ENCODE results near the gene NADK2. TPM values are rescaled to one million over a fixed set of nuclear protein-coding genes. Genes with fewer than 3 reads are reported as not detected.

The NADK2 gene
- total RNA-seq, 2 experiments from 2014 or later, result 23.8 to 37.5 TPM

- Histone ChIP-seq H3K4me1 (ENCODE audit: insufficient read depth, low read length, poor library complexity, severe bottlenecking) (peaks cover 8% of the 10 kb centered on the region), H4K20me1 (ENCODE audit: insufficient read depth, low read length) (no peaks in the 10 kb centered on the region), H3K4me3 (ENCODE audit: low read depth, low read length, poor library complexity, severe bottlenecking) (no peak overlapping the region), H3K4me2 (ENCODE audit: low read length) (no peak overlapping the region), H3K79me2 (ENCODE audit: insufficient read depth, low read depth, low read length) (no peaks in the 10 kb centered on the region), H3K9me2 (ENCODE audit: insufficient read depth, low read length) (no peaks in the 10 kb centered on the region), H2AFZ (ENCODE audit: low read length) (no peak overlapping the region), H3K9me3 (ENCODE audit: low read length) (no peaks in the 10 kb centered on the region), H3K36me3 (ENCODE audit: insufficient read depth, low read length) (peaks cover 64% of the 10 kb centered on the region), H3K27ac (ENCODE audit: low read depth, low read length, poor library complexity, severe bottlenecking) (no peak overlapping the region)
- TSS peak; percentile 25 for BruUV-seq (replicated peaks)
- intact Hi-C loops (cut with micrococcal nuclease; ENCODE audit: unreplicated experiment), result no loop called here
- CTCF ChIA-PET (ENCODE audit: unreplicated experiment), result no interaction called here
- TF ChIP-seq EZH2phosphoT487 (IDR thresholded peaks at IDR 0.05; ENCODE audit: borderline replicate concordance, low read depth, low read length) (no peak), CTCF (conservative IDR thresholded peaks at IDR 0.05; ENCODE audit: low read length) (no peak)
- no peak for DNase-seq (ENCODE audit: low spot score)
- POLR2A ChIA-PET, result interaction anchor here (1.2 kb wide), 1 partner anchor 13 kb away, joined by 3 read pairs; no protein-coding TSS in a partner anchor
Measured at GRCh38 chr5:36215910-36216309, 25.8 kb downstream of the NADK2 start.

- Histone ChIP-seq H3K9me2 (ENCODE audit: insufficient read depth, low read length) (no peaks in the 10 kb centered on the region), H4K20me1 (ENCODE audit: insufficient read depth, low read length) (no peaks in the 10 kb centered on the region), H3K4me2 (ENCODE audit: low read length) (no peak overlapping the region), H2AFZ (ENCODE audit: low read length) (no peak overlapping the region), H3K79me2 (ENCODE audit: insufficient read depth, low read depth, low read length) (no peaks in the 10 kb centered on the region), H3K9me3 (ENCODE audit: low read length) (no peaks in the 10 kb centered on the region), H3K27ac (ENCODE audit: low read depth, low read length, poor library complexity, severe bottlenecking) (no peak overlapping the region), H3K4me1 (ENCODE audit: insufficient read depth, low read length, poor library complexity, severe bottlenecking) (peaks cover 8% of the 10 kb centered on the region), H3K36me3 (ENCODE audit: insufficient read depth, low read length) (peaks cover 56% of the 10 kb centered on the region), H3K4me3 (ENCODE audit: low read depth, low read length, poor library complexity, severe bottlenecking) (no peak overlapping the region)
- DNase-seq (ENCODE audit: low spot score), result peak; percentile 25
- intact Hi-C loops (cut with micrococcal nuclease; ENCODE audit: unreplicated experiment), result no loop called here
- ChIA-PET CTCF (ENCODE audit: unreplicated experiment) (no interaction called here), POLR2A (no interaction called here)
- TF ChIP-seq CTCF (conservative IDR thresholded peaks at IDR 0.05; ENCODE audit: low read length) (peak; percentile 69), EZH2phosphoT487 (IDR thresholded peaks at IDR 0.05; ENCODE audit: borderline replicate concordance, low read depth, low read length) (no peak)
- no TSS peak for BruUV-seq (replicated peaks)
Measured at GRCh38 chr5:36214436-36214835, 27.3 kb downstream of the NADK2 start.

GRCh38 chr5:36209664-36210063 is 32.1 kb downstream of the NADK2 start:
- no peak overlapping the region for H3K4me2 ChIP-seq (ENCODE audit: low read length)
- H3K36me3 ChIP-seq (ENCODE audit: insufficient read depth, low read length), result peaks cover 42% of the 10 kb centered on the region
- H3K4me1 ChIP-seq (ENCODE audit: insufficient read depth, low read length, poor library complexity, severe bottlenecking), result no peaks in the 10 kb centered on the region
- BruUV-seq (replicated peaks), result no TSS peak
- no peak for DNase-seq (ENCODE audit: low spot score)
- no peaks in the 10 kb centered on the region for H3K9me3 ChIP-seq (ENCODE audit: low read length)
- intact Hi-C loops (cut with micrococcal nuclease; ENCODE audit: unreplicated experiment), result no loop called here
- TF ChIP-seq EZH2phosphoT487 (IDR thresholded peaks at IDR 0.05; ENCODE audit: borderline replicate concordance, low read depth, low read length) (no peak), CTCF (conservative IDR thresholded peaks at IDR 0.05; ENCODE audit: low read length) (no peak)
- no peak overlapping the region for H2AFZ ChIP-seq (ENCODE audit: low read length)
- H3K79me2 ChIP-seq (ENCODE audit: insufficient read depth, low read depth, low read length), result no peaks in the 10 kb centered on the region
- H3K4me3 ChIP-seq (ENCODE audit: low read depth, low read length, poor library complexity, severe bottlenecking), result no peak overlapping the region
- no peak overlapping the region for H3K27ac ChIP-seq (ENCODE audit: low read depth, low read length, poor library complexity, severe bottlenecking)
- no peaks in the 10 kb centered on the region for H4K20me1 ChIP-seq (ENCODE audit: insufficient read depth, low read length)
- no peaks in the 10 kb centered on the region for H3K9me2 ChIP-seq (ENCODE audit: insufficient read depth, low read length)
- CTCF ChIA-PET (ENCODE audit: unreplicated experiment), result no interaction called here
- POLR2A ChIA-PET, result no interaction called here
